ENCODE measurements around the gene PCDH10.
"Not testable (repeated sequence)": the region's sequence is repeated elsewhere in the genome, so short reads cannot be mapped to it uniquely, and the experiment has no call there.

Gene PCDH10

DNA sequence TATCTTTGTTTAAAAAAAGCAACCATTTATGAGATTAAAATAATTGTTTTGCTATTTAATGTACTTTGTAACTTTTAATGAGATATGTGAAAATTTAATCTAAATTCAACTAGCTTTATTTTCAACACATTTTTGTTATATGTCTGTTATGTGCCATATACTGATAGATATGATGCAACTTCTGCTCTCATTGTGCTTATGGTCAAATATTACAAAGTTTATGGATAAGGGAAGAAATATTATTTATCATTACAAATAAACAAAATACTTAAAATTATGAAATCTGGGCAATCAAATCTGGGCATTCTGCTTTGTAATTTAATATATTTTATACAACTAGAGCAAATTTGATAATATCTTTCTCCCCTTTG, 40.0 kb downstream of the PCDH10 start:
- TF ChIP-seq, protein P1, sequence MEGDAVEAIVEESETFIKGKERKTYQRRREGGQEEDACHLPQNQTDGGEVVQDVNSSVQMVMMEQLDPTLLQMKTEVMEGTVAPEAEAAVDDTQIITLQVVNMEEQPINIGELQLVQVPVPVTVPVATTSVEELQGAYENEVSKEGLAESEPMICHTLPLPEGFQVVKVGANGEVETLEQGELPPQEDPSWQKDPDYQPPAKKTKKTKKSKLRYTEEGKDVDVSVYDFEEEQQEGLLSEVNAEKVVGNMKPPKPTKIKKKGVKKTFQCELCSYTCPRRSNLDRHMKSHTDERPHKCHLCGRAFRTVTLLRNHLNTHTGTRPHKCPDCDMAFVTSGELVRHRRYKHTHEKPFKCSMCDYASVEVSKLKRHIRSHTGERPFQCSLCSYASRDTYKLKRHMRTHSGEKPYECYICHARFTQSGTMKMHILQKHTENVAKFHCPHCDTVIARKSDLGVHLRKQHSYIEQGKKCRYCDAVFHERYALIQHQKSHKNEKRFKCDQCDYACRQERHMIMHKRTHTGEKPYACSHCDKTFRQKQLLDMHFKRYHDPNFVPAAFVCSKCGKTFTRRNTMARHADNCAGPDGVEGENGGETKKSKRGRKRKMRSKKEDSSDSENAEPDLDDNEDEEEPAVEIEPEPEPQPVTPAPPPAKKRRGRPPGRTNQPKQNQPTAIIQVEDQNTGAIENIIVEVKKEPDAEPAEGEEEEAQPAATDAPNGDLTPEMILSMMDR (IDR thresholded peaks at IDR 0.05; ENCODE audit: low read depth, low read length), result no peak
- no peak for DNase-seq (ENCODE audit: low read depth in 2 of 2)
- H3K4me3 ChIP-seq (replicated peaks in 1 of 2; ENCODE audit: low read depth in 2 of 2, low read length in 2 of 2), result no peak overlapping the region

- DNase-seq (ENCODE audit: low read depth in 2 of 2), result no peak
- TF ChIP-seq, protein P1 (IDR thresholded peaks at IDR 0.05; ENCODE audit: low read depth, low read length), result no peak
- H3K4me3 ChIP-seq (replicated peaks in 1 of 2; ENCODE audit: low read depth in 2 of 2, low read length in 2 of 2), result no peak overlapping the region
Measured at GRCh38 chr4:133190098-133190497, 41.0 kb downstream of the PCDH10 start.

GRCh38 chr4:133208694-133209285, 59.7 kb downstream of the PCDH10 start:
- no peak for DNase-seq (ENCODE audit: low read depth in 2 of 2)
- H3K4me3 ChIP-seq (replicated peaks in 1 of 2; ENCODE audit: low read depth in 2 of 2, low read length in 2 of 2), result no peak overlapping the region
- TF ChIP-seq, protein P1 (IDR thresholded peaks at IDR 0.05; ENCODE audit: low read depth, low read length), result no peak

GRCh38 chr4:133233922-133234321, 84.8 kb downstream of the PCDH10 start:
- H3K4me3 ChIP-seq (replicated peaks in 1 of 2; ENCODE audit: low read depth in 2 of 2, low read length in 2 of 2), result no peak overlapping the region
- no peak for DNase-seq (ENCODE audit: low read depth in 2 of 2)
- TF ChIP-seq, protein P1 (IDR thresholded peaks at IDR 0.05; ENCODE audit: low read depth, low read length), result no peak

GRCh38 chr4:133240451-133240850, 91.4 kb downstream of the PCDH10 start:
- H3K4me3 ChIP-seq (replicated peaks in 1 of 2; ENCODE audit: low read depth in 2 of 2, low read length in 2 of 2); DNase-seq (ENCODE audit: low read depth in 2 of 2): not testable (repeated sequence)
